Body of pancreas (tissue), 4 donors: Measurements from ENCODE around the gene JPT1. TPM values are rescaled to one million over a fixed set of nuclear protein-coding genes. Genes with fewer than 3 reads are reported as not detected.
"Not testable (repeated sequence)": the region's sequence is repeated elsewhere in the genome, so short reads cannot be mapped to it uniquely, and the experiment has no call there.

Experiments used
- ATAC-seq: fragments of 150-250 bp; one replicate; pipeline ENCODE4 v1.9.1; 2016
- DNase-seq, 4 donors: peaks; one replicate each; pipeline ENCODE4 v3.0.0-alpha.2; 2019
- H3K27ac ChIP-seq, 4 donors: fragments of 200-600 bp; sonication (generic); 1 replicate in 3 of 4; 2 replicates in 1 of 4; pipeline versions ENCODE4 v1.5.1 to v1.6.1; 2016 to 2019; ENCODE audit warnings: mild to moderate bottlenecking in 1 of 4, mixed read lengths in 1 of 4, moderate library complexity in 1 of 4
- H3K27me3 ChIP-seq, 2 donors: fragments of 200-600 bp; sonication (generic); one replicate each; pipeline ENCODE4 v1.6.0; 2016; ENCODE audit warnings: mild to moderate bottlenecking in 1 of 2
- H3K36me3 ChIP-seq, 2 donors: fragments of 200-600 bp; sonication (generic); replicated peaks in 1 of 2; 2 replicates each; pipeline ENCODE4 v1.5.1; 2016; ENCODE audit warnings: low read depth in 2 of 2; ENCODE audit not compliant: insufficient read depth in 1 of 2
- H3K4me1 ChIP-seq: fragments of 200-600 bp; sonication (generic); one replicate; pipeline ENCODE4 v1.6.0; 2016
- H3K4me3 ChIP-seq, 2 donors: fragments of 200-600 bp; sonication (generic); 1 replicate in 1 of 2; 2 replicates in 1 of 2; pipeline ENCODE4 v1.5.1; 2016 to 2019
- H3K9me3 ChIP-seq, 3 donors: fragments of 200-600 bp; sonication (generic); 1 replicate in 2 of 3; 2 replicates in 1 of 3; pipeline ENCODE4 v1.5.1; 2016
- POLR2A ChIP-seq, 3 donors: fragments of 450-650 bp; IDR thresholded peaks; one replicate each; pipeline ENCODE4 v1.6.1; 2016; ENCODE audit warnings: antibody characterized with exemption in 3 of 3, mild to moderate bottlenecking in 2 of 3
- WGBS, 2 donors: methylation state at CpG; one replicate each; pipeline ENCODE4 v1.1.5; 2017; 5-methylcytosine and 5-hydroxymethylcytosine counted together
- intact Hi-C: fragments of 100-400 bp; cut with DNase I; formaldehyde crosslinking; loops from one replicate; pipeline ENCODE4 v1.15.1; 2023
- total RNA-seq, 2 donors: library from RNA; depleted of rRNA; stranded (reverse); fragments of >200 nt; gene quantifications; one replicate each; pipeline ENCODE4 v1.1.0, GENCODE V29; 2016
- TF ChIP-seq, protein P1 (sequence below), 7 experiments: fragments of 450-650 bp in 4 of 7; fragments of 200-600 bp in 3 of 7; sonication (generic) in 3 of 7; IDR thresholded peaks; one replicate each; pipeline ENCODE4 v1.5.1; 2016 to 2019; ENCODE audit warnings: antibody characterized with exemption in 7 of 7

The JPT1 gene
- total RNA-seq, 2 donors from 2014 or later, result 17.4 to 42.5 TPM

DNA sequence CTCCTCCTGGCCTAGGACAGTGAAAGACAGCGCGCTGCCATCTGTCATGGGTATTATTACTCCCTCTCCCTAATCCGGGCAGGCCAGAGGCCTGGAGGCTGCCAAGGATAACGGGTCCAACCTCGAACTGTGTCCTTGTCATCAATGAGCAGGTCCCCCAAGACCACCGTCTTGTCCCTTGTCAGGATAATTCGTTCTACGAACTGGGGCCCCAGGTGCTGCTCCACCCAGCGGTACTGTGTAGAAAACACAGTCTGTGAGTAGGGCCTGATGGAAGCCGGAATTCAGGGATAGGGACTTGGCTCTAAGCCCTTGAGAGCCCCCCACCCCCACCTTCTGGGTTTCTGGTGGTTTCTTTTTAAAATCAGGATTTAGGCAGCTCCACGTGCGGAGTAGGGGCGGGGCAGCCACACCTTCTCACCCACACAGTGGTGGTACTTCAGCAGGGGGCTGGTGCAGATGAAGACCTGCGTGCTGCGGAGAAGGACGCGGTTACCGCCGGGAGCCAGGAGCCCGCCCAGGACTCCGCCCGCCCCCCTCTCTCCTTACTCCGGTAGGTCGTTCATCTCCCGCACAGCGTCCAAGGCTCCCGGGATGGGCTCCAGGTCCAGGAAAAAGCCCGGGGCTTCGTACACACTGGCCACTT lies 23.6 kb downstream of the JPT1 start:
- DNase-seq, result peak; percentile 44 to 52 (median 48)

DNA sequence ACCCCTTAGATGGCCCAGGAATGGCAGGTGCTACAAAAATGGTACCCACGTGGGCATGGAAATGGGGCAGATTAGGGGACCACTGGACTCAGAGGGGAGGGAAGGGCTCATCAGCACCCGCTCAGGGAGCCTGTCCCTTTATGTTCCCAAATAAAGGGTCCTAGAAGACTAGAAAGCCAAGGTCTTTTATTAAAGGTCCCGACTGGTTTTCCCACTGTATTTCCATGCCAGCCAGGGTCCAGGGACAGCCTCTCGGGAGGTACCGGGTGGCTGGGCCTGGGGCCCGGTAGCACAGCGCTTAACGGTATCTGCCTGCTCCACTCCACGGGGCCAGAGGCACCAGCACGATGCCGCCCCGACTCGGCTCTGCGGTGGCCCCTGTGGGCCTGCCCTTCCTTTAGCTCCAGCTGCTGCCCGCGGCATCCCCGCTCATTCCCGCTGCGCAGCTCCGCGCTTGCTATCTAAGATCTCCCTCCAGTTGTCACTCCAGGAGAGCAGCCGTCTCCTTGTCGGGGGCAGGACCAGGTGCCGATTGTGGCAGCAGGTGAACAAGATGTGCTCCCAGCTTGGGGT lies 24.2 kb downstream of the JPT1 start:
- peak overlapping the region in 3 of 4 donors; percentile 85 to 89 (median 89) for H3K27ac ChIP-seq
- no peak for ATAC-seq
- no peaks in the 10 kb centered on the region for H3K36me3 ChIP-seq
- intact Hi-C loops, result no loop called here
- DNase-seq, result peak in 1 of 4 donors; percentile 25
- 67 to 76% methylated on average over 20 to 24 of the region's 24 CpGs for whole genome bisulfite sequencing, 2 donors
- H3K27me3 ChIP-seq, result no peaks in the 10 kb centered on the region
- H3K4me1 ChIP-seq, result peaks cover 18% of the 10 kb centered on the region
- no peak overlapping the region for H3K4me3 ChIP-seq
- H3K9me3 ChIP-seq, result no peaks in the 10 kb centered on the region
- TF ChIP-seq, protein P1, sequence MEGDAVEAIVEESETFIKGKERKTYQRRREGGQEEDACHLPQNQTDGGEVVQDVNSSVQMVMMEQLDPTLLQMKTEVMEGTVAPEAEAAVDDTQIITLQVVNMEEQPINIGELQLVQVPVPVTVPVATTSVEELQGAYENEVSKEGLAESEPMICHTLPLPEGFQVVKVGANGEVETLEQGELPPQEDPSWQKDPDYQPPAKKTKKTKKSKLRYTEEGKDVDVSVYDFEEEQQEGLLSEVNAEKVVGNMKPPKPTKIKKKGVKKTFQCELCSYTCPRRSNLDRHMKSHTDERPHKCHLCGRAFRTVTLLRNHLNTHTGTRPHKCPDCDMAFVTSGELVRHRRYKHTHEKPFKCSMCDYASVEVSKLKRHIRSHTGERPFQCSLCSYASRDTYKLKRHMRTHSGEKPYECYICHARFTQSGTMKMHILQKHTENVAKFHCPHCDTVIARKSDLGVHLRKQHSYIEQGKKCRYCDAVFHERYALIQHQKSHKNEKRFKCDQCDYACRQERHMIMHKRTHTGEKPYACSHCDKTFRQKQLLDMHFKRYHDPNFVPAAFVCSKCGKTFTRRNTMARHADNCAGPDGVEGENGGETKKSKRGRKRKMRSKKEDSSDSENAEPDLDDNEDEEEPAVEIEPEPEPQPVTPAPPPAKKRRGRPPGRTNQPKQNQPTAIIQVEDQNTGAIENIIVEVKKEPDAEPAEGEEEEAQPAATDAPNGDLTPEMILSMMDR (IDR thresholded peaks at IDR 0.05), result no peak
- no peak for TF ChIP-seq POLR2A (IDR thresholded peaks at IDR 0.05)

More for the DNA sequence above, 23.6 kb downstream of the JPT1 start:
- peak; percentile 57 for ATAC-seq
- no peaks in the 10 kb centered on the region for H3K27me3 ChIP-seq
- intact Hi-C loops, result no loop called here
- peaks cover 18% of the 10 kb centered on the region for H3K4me1 ChIP-seq
- 7 to 10% methylated on average over 6 to 29 of the region's 29 CpGs for WGBS, 2 donors
- no peaks in the 10 kb centered on the region for H3K36me3 ChIP-seq
- TF ChIP-seq, protein P1 (IDR thresholded peaks at IDR 0.05), result peak in 6 of 7 experiments; percentile 28 to 49 (median 46)
- TF ChIP-seq POLR2A (IDR thresholded peaks at IDR 0.05), result no peak
- H3K4me3 ChIP-seq, result peak overlapping the region; percentile 76 to 92
- peak overlapping the region; percentile 48 to 89 (median 87) for H3K27ac ChIP-seq
- no peaks in the 10 kb centered on the region for H3K9me3 ChIP-seq

DNA sequence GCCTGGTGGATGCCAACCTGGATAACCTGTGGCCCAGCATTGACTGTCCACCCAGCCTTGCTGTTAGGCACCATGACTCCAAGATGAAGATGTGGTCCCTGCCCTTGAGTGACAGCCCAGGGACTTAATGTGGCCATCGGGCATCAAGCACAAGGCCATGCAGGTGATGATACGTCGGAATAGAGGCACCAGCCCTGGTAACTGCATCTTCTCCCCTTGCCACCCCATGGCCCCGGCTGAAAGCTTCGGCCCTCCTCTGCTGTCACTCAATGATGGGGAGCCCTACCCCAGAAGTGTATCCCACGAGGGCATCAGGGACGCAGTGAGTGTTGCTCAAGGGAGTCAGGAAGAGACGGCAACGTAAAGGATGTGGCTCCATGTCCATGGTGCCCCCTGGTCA lies 24.7 kb downstream of the JPT1 start:
- H3K4me1 ChIP-seq, result peaks cover 19% of the 10 kb centered on the region
- H3K4me3 ChIP-seq, result no peak overlapping the region
- intact Hi-C loops, result no loop called here
- WGBS, 2 donors, result 84 to 89% methylated on average over 5 to 9 of the region's 9 CpGs
- TF ChIP-seq, protein P1 (IDR thresholded peaks at IDR 0.05), result no peak
- TF ChIP-seq POLR2A (IDR thresholded peaks at IDR 0.05), result no peak
- ATAC-seq (no peak), DNase-seq (no peak)
- no peaks in the 10 kb centered on the region for H3K36me3 ChIP-seq
- H3K27ac ChIP-seq, result no peak overlapping the region
- no peaks in the 10 kb centered on the region for H3K9me3 ChIP-seq
- no peaks in the 10 kb centered on the region for H3K27me3 ChIP-seq

DNA sequence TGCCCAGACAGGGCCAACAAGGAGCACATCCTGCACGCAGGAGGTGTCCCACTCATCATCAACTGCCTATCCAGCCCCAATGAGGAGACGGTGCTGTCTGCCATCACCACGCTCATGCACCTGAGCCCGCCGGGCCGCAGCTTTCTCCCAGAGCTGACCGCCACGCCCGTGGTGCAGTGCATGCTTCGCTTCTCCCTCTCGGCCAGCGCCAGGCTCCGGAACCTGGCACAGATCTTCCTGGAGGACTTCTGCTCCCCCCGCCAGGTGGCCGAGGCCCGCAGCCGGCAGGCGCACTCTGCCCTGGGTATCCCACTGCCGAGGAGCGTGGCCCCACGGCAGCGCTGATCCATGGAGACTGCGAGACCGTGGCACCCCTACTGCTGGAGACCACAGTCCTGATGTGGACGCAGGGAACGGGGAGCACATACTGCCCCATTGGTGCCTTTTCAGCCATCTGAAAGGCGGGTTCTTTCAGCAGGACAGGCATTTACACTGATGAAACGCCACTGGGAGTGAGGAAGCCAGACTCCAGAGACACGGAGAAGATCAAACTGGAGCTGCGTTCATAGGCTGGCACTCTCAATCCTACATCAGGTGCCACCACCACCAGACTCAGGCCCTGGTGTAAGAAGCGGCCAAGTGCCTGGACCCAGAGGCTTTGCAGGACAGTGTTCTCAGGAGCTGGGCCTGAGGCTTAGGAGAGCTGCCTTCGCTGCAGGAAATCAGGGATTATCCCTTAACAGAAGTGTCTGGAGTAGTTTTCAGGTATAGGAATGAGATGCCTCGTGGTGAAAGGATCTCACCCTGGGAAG lies 25.4 kb downstream of the JPT1 start:
- WGBS, 2 donors, result 88 to 93% methylated on average over 5 to 29 of the region's 33 CpGs
- H3K4me1 ChIP-seq, result peaks cover 26% of the 10 kb centered on the region

DNA sequence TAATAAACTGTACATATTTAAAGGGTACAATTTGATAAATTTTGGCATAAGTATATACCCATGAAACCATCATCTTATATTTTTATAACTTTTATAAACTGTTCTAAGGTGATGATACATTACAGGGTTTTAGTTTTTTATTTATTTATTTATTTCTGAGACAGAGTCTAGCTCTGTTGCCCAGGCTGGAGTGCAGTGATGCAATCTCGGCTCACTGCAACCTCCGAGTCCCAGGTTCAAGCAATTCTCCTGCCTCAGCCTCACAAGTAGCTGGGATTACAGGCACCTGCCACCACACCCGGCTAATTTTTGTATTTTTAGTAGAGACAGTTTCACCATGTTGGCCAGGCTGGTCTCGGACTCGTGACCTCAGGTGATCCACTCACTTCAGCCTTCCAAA lies 26.4 kb downstream of the JPT1 start:
- intact Hi-C loops, result not testable (repeated sequence)

More for the DNA sequence above, 25.4 kb downstream of the JPT1 start:
- intact Hi-C loops, result no loop called here
- H3K9me3 ChIP-seq, result no peaks in the 10 kb centered on the region
- DNase-seq, result no peak
- no peaks in the 10 kb centered on the region for H3K27me3 ChIP-seq
- TF ChIP-seq POLR2A (IDR thresholded peaks at IDR 0.05), result no peak
- TF ChIP-seq, protein P1 (IDR thresholded peaks at IDR 0.05), result no peak
- H3K4me3 ChIP-seq, result no peak overlapping the region
- ATAC-seq, result no peak
- no peak overlapping the region for H3K27ac ChIP-seq
- no peaks in the 10 kb centered on the region for H3K36me3 ChIP-seq

More for the DNA sequence above, 26.4 kb downstream of the JPT1 start:
- ATAC-seq, H3K36me3 ChIP-seq, H3K4me3 ChIP-seq, H3K9me3 ChIP-seq, DNase-seq, H3K27me3 ChIP-seq, H3K27ac ChIP-seq: not testable (repeated sequence)
- 84 to 88% methylated on average over 5 of the region's 5 CpGs for WGBS, 2 donors
- H3K4me1 ChIP-seq, result peaks cover 28% of the 10 kb centered on the region
